ENCODE results near the gene OR6J1. TPM values are rescaled to one million over a fixed set of nuclear protein-coding genes. Genes with fewer than 3 reads are reported as not detected.
"Not testable (repeated sequence)": the region's sequence is repeated elsewhere in the genome, so short reads cannot be mapped to it uniquely, and the experiment has no call there.

OR6J1 gene
- total and polyA plus RNA-seq, 9 donors: 0.05 TPM; not detected in 8

GRCh38 chr14:22588526-22589095, 55.5 kb downstream of the OR6J1 start:
- Histone ChIP-seq H3K36me3 (no peaks in the 10 kb centered on the region), H3K27ac (peak overlapping the region; percentile 53 to 74), H3K27me3 (no peaks in the 10 kb centered on the region), H3K4me3 (peak overlapping the region; percentile 88), H3K9me3 (no peaks in the 10 kb centered on the region), H3K4me1 (ENCODE audit: insufficient read depth) (peaks cover 5% of the 10 kb centered on the region)
- TF ChIP-seq CTCF (IDR thresholded peaks at IDR 0.05) (no peak), EP300 (IDR thresholded peaks at IDR 0.05) (no peak)
- no peak for DNase-seq
- 1% methylated on average over 17 of the region's 17 CpGs for WGBS, 3 donors
- intact Hi-C loops (cut with DNase I): loop anchor here in 1 of 4 donors (10.0 kb wide), 1 partner anchor 246 kb away; the partner anchor contains the start of gene MMP14

GRCh38 chr14:22587677-22588422, 56.3 kb downstream of the OR6J1 start:
- not testable (repeated sequence) for H3K4me1 ChIP-seq (ENCODE audit: insufficient read depth); H3K36me3 ChIP-seq; DNase-seq; H3K9me3 ChIP-seq; H3K27ac ChIP-seq; H3K27me3 ChIP-seq
- intact Hi-C loops (cut with DNase I): loop anchor here in 1 of 4 donors (10.0 kb wide), 1 partner anchor 247 kb away; the partner anchor contains the start of gene MMP14
- WGBS, 3 donors: 71 to 73% (median 72%) methylated on average over 10 of the region's 10 CpGs
- peak overlapping the region; percentile 88 for H3K4me3 ChIP-seq

- Histone ChIP-seq H3K4me1 (ENCODE audit: insufficient read depth) (peaks cover 5% of the 10 kb centered on the region), H3K4me3 (no peak overlapping the region), H3K27ac (no peak overlapping the region), H3K9me3 (no peaks in the 10 kb centered on the region), H3K36me3 (no peaks in the 10 kb centered on the region), H3K27me3 (no peaks in the 10 kb centered on the region)
- DNase-seq: no peak
- WGBS, 3 donors: 86 to 90% (median 89%) methylated on average over 5 of the region's 5 CpGs
- intact Hi-C loops (cut with DNase I): loop anchor here in 1 of 4 donors (10.0 kb wide), 1 partner anchor 248 kb away; the partner anchor contains the start of gene MMP14
- TF ChIP-seq EP300 (IDR thresholded peaks at IDR 0.05): no peak
- TF ChIP-seq CTCF (IDR thresholded peaks at IDR 0.05): no peak
- no peak for TF ChIP-seq POLR2A (IDR thresholded peaks at IDR 0.05)
These were observed 56.9 kb downstream of the OR6J1 start for GRCh38 chr14:22587247-22587646.

GRCh38 chr14:22583994-22584393, 60.2 kb downstream of the OR6J1 start:
- H3K9me3 ChIP-seq: no peaks in the 10 kb centered on the region
- TF ChIP-seq CTCF (IDR thresholded peaks at IDR 0.05) (no peak), POLR2A (IDR thresholded peaks at IDR 0.05) (no peak), EP300 (IDR thresholded peaks at IDR 0.05) (no peak)
- 76 to 85% (median 76%) methylated on average over 1 of the region's 1 CpG for WGBS, 3 donors
- no peak overlapping the region for H3K27ac ChIP-seq
- H3K4me3 ChIP-seq: no peak overlapping the region
- peaks cover 9% of the 10 kb centered on the region for H3K4me1 ChIP-seq (ENCODE audit: insufficient read depth)
- intact Hi-C loops (cut with DNase I): loop anchor here in 1 of 4 donors (10.0 kb wide), 1 partner anchor 251 kb away; the partner anchor contains the start of gene MMP14
- no peak for DNase-seq
- no peaks in the 10 kb centered on the region for H3K27me3 ChIP-seq
- H3K36me3 ChIP-seq: no peaks in the 10 kb centered on the region

Other genes with a start within 250 kb of the OR6J1 start
- gene DAD1, start 55.1 kb downstream of the OR6J1 start, total RNA-seq: 100 to 1,000 TPM; 117 to 241 (median 141) TPM
- gene DAD1, start 55.1 kb downstream of the OR6J1 start, polyA plus RNA-seq: 100 to 1,000 TPM; 225 to 310 TPM
- gene ABHD4, start 46.1 kb downstream of the OR6J1 start, total RNA-seq: 10 to 100 TPM in 6 of 7 donors, 1 to 10 TPM in 1; 5.6 to 28.6 (median 18.8) TPM
- 10 to 100 TPM; 16.7 to 64.0 TPM for gene ABHD4, start 46.1 kb downstream of the OR6J1 start, polyA plus RNA-seq
- gene OXA1L, start 122.3 kb upstream of the OR6J1 start, total RNA-seq: 10 to 100 TPM; 52.7 to 99.3 (median 83.8) TPM
- 100 to 1,000 TPM in 1 of 2 donors, 10 to 100 TPM in 1; 96.9 to 199 TPM for gene OXA1L, start 122.3 kb upstream of the OR6J1 start, polyA plus RNA-seq
- gene SLC7A7, start 171.1 kb upstream of the OR6J1 start, total RNA-seq: 10 to 100 TPM in 1 of 7 donors, 1 to 10 TPM in 5, under 1 TPM in 1; 0.91 to 25.0 (median 5.1) TPM
- 10 to 100 TPM in 1 of 2 donors, 1 to 10 TPM in 1; 3.2 to 23.2 TPM for gene SLC7A7, start 171.1 kb upstream of the OR6J1 start, polyA plus RNA-seq
- gene MRPL52, start 185.5 kb upstream of the OR6J1 start, total RNA-seq: 10 to 100 TPM; 29.0 to 78.3 (median 54.1) TPM
- gene MRPL52, start 185.5 kb upstream of the OR6J1 start, polyA plus RNA-seq: 10 to 100 TPM; 32.9 to 45.3 TPM
- gene MMP14, start 192.2 kb upstream of the OR6J1 start, total RNA-seq: 100 to 1,000 TPM in 4 of 7 donors, 10 to 100 TPM in 3; 70.0 to 267 (median 174) TPM
- gene MMP14, start 192.2 kb upstream of the OR6J1 start, polyA plus RNA-seq: 100 to 1,000 TPM in 1 of 2 donors, 10 to 100 TPM in 1; 90.2 to 156 TPM
- 100 to 1,000 TPM in 4 of 7 donors, 10 to 100 TPM in 3; 56.9 to 122 (median 105) TPM for gene LRP10, start 227.4 kb upstream of the OR6J1 start, total RNA-seq
- gene LRP10, start 227.4 kb upstream of the OR6J1 start, polyA plus RNA-seq: 10 to 100 TPM; 32.4 to 71.6 TPM
- gene REM2, start 238.9 kb upstream of the OR6J1 start, total RNA-seq: 1 to 10 TPM in 1 of 7 donors, under 1 TPM in 6; 0.12 to 1.1 (median 0.66) TPM
- gene REM2, start 238.9 kb upstream of the OR6J1 start, polyA plus RNA-seq: under 1 TPM; 0.40 to 0.74 TPM